Heart right ventricle (tissue), 16 donors: ENCODE results near the gene C17orf50. TPM values are rescaled to one million over a fixed set of nuclear protein-coding genes. Genes with fewer than 3 reads are reported as not detected.
A peak's percentile ranks its signal among the peaks of the same experiment; 100 is the strongest.

Source experiments
- ATAC-seq, 8 donors: fragments of 200-7000 bp; cut with Tn5 transposase; one replicate each; pipeline ENCODE4 v1.9.1; 2020; ENCODE audit warnings: mild to moderate bottlenecking in 8 of 8, moderate library complexity in 8 of 8, moderate number of reproducible peaks in 1 of 8
- DNase-seq, 2 donors: peaks; one replicate each; pipeline ENCODE4 v3.0.0-alpha.2; 2020
- H3K27ac ChIP-seq, 10 donors: fragments of 200-600 bp; sonication (generic) in 2 of 10; one replicate each; pipeline versions ENCODE4 v1.5.0 to v1.8.0; 2020 to 2022; ENCODE audit warnings: mild to moderate bottlenecking in 3 of 10
- H3K27me3 ChIP-seq, 7 donors: fragments of 200-600 bp; one replicate each; pipeline ENCODE4 v1.8.0; 2021 to 2022; ENCODE audit warnings: mild to moderate bottlenecking in 2 of 7
- H3K36me3 ChIP-seq, 9 donors: fragments of 200-600 bp; sonication (generic) in 1 of 9; one replicate each; pipeline versions ENCODE4 v1.5.0 to v1.8.0; 2020 to 2022; ENCODE audit warnings: mild to moderate bottlenecking in 2 of 9
- H3K4me1 ChIP-seq, 9 donors: fragments of 200-600 bp; sonication (generic) in 1 of 9; one replicate each; pipeline versions ENCODE4 v1.5.0 to v1.8.0; 2020 to 2022; ENCODE audit warnings: mild to moderate bottlenecking in 4 of 9
- H3K4me3 ChIP-seq, 10 donors: fragments of 200-600 bp; sonication (generic) in 2 of 10; one replicate each; pipeline versions ENCODE4 v1.5.0 to v1.8.0; 2020 to 2022; ENCODE audit warnings: mild to moderate bottlenecking in 7 of 10, moderate library complexity in 2 of 10
- H3K9me3 ChIP-seq, 11 donors: fragments of 200-600 bp in 10 of 11; sonication (generic) in 2 of 11; one replicate each; pipeline versions ENCODE4 v1.5.0 to v1.8.0; 2013 to 2022; ENCODE audit warnings: mild to moderate bottlenecking in 2 of 11, control low read depth in 1 of 11, moderate library complexity in 1 of 11
- CTCF ChIP-seq, 9 donors: fragments of 200-600 bp; sonication (generic) in 2 of 9; IDR thresholded peaks; one replicate each; pipeline versions ENCODE4 v1.5.0 to v1.8.0; 2021 to 2022; ENCODE audit warnings: antibody characterized with exemption in 9 of 9, mild to moderate bottlenecking in 5 of 9, moderate library complexity in 1 of 9
- WGBS, 2 donors: extraction: QIAGEN DNeasy Blood & Tissue Kit; methylation state at CpG; one replicate each; pipeline ENCODE4 v1.1.7; 2013; ENCODE audit warnings: inconsistent platforms in 1 of 2; 5-methylcytosine and 5-hydroxymethylcytosine counted together
- intact Hi-C, 10 donors: fragments of 100-400 bp; cut with DNase I; formaldehyde crosslinking; loops; one replicate each; pipeline versions ENCODE4 v1.11.1 to v1.14.2; 2022
- polyA plus RNA-seq, 2 donors: library from polyadenylated mRNA; stranded (reverse); fragments of 200-250 nt; gene quantifications; one replicate each; pipeline ENCODE4 v1.2.3, GENCODE V29; 2013
- total RNA-seq, 10 donors: library from RNA; stranded (reverse); fragmentation: NEBNext Ultra II Directional in 3 of 10; extraction: Animal tissue kit (Norgen Biotek cat#: 25700) in 3 of 10; gene quantifications; one replicate each; pipeline versions ENCODE4 v1.2.1 to v1.2.4, GENCODE V29; 2021 to 2023
- donor health status: Arrhythmogenic right ventricular cardiomyopathy.
- donor health status: ischemic (EF 13 %, LVEDD 7.1; RV severe dilation, severe dysfunction).
- donor health status: healthy with polysubstance abuse.
- donor health status: DM: no; HTN: yes; CAD: no.
- donor health status: DM: no; HTN: no; CAD: no.
- donor health status: ischemic (EF 25% LVEDD 6.9; RV normal size, moderate dysfunction).
- donor health status: ischemic (EF 25% LVEDD 5.7; RV mildly dilated, moderate dysfunction).
- donor health status: healthy.
- donor health status: DM: yes; HTN: yes; CAD: no.
- donor health status: Ischemic cardiomyopathy.
- donor health status: ischemic (EF 35%, LVEDD 5.7; RV mildly dilated, moderate dysfunction).
- donor health status: nonischemic (EF 11% LVEDD 7.7; RV severe dilation, severe dysfunction).
- donor health status: DM: yes; HTN: yes; CAD: no.
- donor health status: PGD.
- donor health status: ischemic (EF 29% LVEDD 5.4; RV normal size, mild dysfunction).
- donor health status: nonischemic (EF 23%, LVEDD 6.1; RV moderate dilation, normal function).

C17orf50 gene
- total and polyA plus RNA-seq, 12 donors: not detected

GRCh38 chr17:35732806-35733136 is 27.9 kb upstream of the C17orf50 start:
- peaks cover 7 to 22% (median 11%) of the 10 kb centered on the region in 9 donors for H3K4me1 ChIP-seq
- WGBS, 2 donors: 61 to 76% methylated on average over 1 of the region's 1 CpG
- H3K9me3 ChIP-seq: no peaks in the 10 kb centered on the region
- DNase-seq: no peak
- intact Hi-C loops: loop anchor here in 1 of 10 donors (5.0 kb wide), 1 partner anchor 70 kb away; no protein-coding TSS in a partner anchor
- H3K36me3 ChIP-seq: peaks cover 0 to 4% (median 0%) of the 10 kb centered on the region in 9 donors
- H3K27ac ChIP-seq: no peak overlapping the region
- ATAC-seq: peak in 1 of 8 donors; percentile 7
- peak overlapping the region in 1 of 10 donors; percentile 69 for H3K4me3 ChIP-seq
- H3K27me3 ChIP-seq: peaks cover 0 to 15% (median 0%) of the 10 kb centered on the region in 7 donors
- TF ChIP-seq CTCF (IDR thresholded peaks at IDR 0.05): no peak

- intact Hi-C loops: loop anchor here in 1 of 10 donors (5.0 kb wide), 1 partner anchor 71 kb away; no protein-coding TSS in a partner anchor
- no peak for TF ChIP-seq CTCF (IDR thresholded peaks at IDR 0.05)
- 88 to 91% methylated on average over 6 of the region's 6 CpGs for WGBS, 2 donors
- H3K36me3 ChIP-seq: no peaks in the 10 kb centered on the region
- no peak overlapping the region for H3K4me3 ChIP-seq
- no peak for ATAC-seq
- H3K4me1 ChIP-seq: peaks cover 7 to 22% (median 11%) of the 10 kb centered on the region in 9 donors
- H3K9me3 ChIP-seq: no peaks in the 10 kb centered on the region
- no peak for DNase-seq
- H3K27ac ChIP-seq: no peak overlapping the region
- peaks cover 0 to 15% (median 0%) of the 10 kb centered on the region in 7 donors for H3K27me3 ChIP-seq
Measured at GRCh38 chr17:35733366-35733765, 27.3 kb upstream of the C17orf50 start.

GRCh38 chr17:35734396-35734795 is 26.3 kb upstream of the C17orf50 start:
- ATAC-seq (no peak), DNase-seq (no peak)
- H3K4me3 ChIP-seq: no peak overlapping the region
- WGBS, 2 donors: 88 to 90% methylated on average over 7 of the region's 7 CpGs
- no peak overlapping the region for H3K27ac ChIP-seq
- intact Hi-C loops: loop anchor here in 1 of 10 donors (5.0 kb wide), 1 partner anchor 72 kb away; no protein-coding TSS in a partner anchor
- H3K4me1 ChIP-seq: peaks cover 7 to 22% (median 11%) of the 10 kb centered on the region in 9 donors
- peaks cover 0 to 15% (median 0%) of the 10 kb centered on the region in 7 donors for H3K27me3 ChIP-seq
- H3K9me3 ChIP-seq: no peaks in the 10 kb centered on the region
- TF ChIP-seq CTCF (IDR thresholded peaks at IDR 0.05): no peak
- no peaks in the 10 kb centered on the region for H3K36me3 ChIP-seq

- Histone ChIP-seq H3K4me3 (no peak overlapping the region), H3K4me1 (peaks cover 7 to 20% (median 11%) of the 10 kb centered on the region in 9 donors), H3K9me3 (no peaks in the 10 kb centered on the region), H3K36me3 (no peaks in the 10 kb centered on the region), H3K27me3 (peaks cover 0 to 18% (median 0%) of the 10 kb centered on the region in 7 donors), H3K27ac (no peak overlapping the region)
- WGBS, 2 donors: 86 to 90% methylated on average over 29 of the region's 29 CpGs
- no peak for ATAC-seq
- intact Hi-C loops: no loop called here
- TF ChIP-seq CTCF (IDR thresholded peaks at IDR 0.05): no peak
- DNase-seq: no peak
Measured at GRCh38 chr17:35735036-35735805, 25.5 kb upstream of the C17orf50 start.
